ENCODE measurements around the gene ALK.

The ALK gene

DNA sequence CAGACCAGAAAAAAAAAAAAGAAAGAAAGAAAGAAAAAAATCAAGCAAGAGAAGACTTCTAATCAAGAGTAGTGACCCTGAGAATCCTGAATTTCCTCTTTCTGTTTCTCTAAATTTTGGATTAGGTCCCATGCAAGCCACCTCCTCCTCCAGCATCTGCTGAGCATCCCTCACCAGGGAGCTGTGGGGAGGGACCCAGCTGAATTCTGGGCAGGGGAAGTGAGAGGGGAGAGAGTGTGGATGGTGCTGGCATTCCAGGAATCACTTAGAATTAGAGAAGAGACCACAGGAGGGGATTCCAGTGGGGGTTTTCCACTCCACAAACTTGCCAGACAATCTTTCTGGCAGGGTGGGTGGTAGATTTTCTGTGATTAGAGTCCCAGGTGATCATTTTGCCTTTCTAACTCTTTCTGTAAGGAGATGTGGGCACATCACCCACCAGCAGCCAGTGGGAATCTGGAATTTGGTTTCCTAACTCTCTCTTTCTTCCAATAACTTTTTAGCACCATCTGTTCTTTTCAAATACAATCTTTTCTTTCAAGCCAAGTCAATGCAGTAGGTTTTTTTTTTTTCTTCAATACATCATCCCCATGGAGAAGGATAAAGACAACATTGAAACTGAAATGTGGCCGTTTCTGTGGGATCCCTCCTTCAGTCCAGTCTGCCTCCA lies 526.9 kb downstream of the ALK start:
- Histone ChIP-seq H3K9me3 (ENCODE audit: low read depth, low read length) (no peaks in the 10 kb centered on the region), H3K4me3 (no peak overlapping the region), H3K36me3 (ENCODE audit: insufficient read depth, low read length) (no peaks in the 10 kb centered on the region), H3K9ac (ENCODE audit: insufficient read length) (no peak overlapping the region), H3K27ac (no peak overlapping the region)
- DNase-seq (ENCODE audit: low read depth, low spot score), result no peak
- no peak for TF ChIP-seq EZH2 (IDR thresholded peaks at IDR 0.05)
- no peak for TF ChIP-seq POLR2AphosphoS5 (IDR thresholded peaks at IDR 0.05; ENCODE audit: borderline replicate concordance, low read depth, low read length)
- TF ChIP-seq FOXP2 (optimal IDR thresholded peaks at IDR 0.05; ENCODE audit: control extremely low read depth, extremely low read length, insufficient read depth), result no peak

DNA sequence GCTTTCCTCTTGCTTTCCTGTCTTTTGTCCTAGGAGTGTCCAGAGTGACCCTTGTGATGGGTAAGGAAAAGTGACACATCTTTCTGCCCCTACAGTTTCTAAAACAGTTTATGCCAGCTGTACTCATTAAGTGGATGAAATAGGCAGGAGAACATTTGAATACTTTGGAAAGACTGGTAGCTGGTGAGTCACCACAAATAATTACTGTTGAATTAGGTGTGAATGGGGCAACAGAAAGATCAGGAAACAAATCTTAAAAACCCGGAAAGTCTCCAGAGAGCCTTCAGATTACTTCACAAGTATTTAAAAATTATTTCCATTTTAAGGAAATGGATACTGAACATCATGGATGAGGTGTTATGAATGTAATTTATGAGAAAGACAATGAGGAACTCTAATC lies 527.7 kb downstream of the ALK start:
- TF ChIP-seq EZH2 (IDR thresholded peaks at IDR 0.05) (no peak), POLR2AphosphoS5 (IDR thresholded peaks at IDR 0.05; ENCODE audit: borderline replicate concordance, low read depth, low read length) (no peak), FOXP2 (optimal IDR thresholded peaks at IDR 0.05; ENCODE audit: control extremely low read depth, extremely low read length, insufficient read depth) (no peak)
- H3K4me3 ChIP-seq, result no peak overlapping the region
- H3K9me3 ChIP-seq (ENCODE audit: low read depth, low read length), result no peaks in the 10 kb centered on the region
- DNase-seq (ENCODE audit: low read depth, low spot score), result no peak
- no peak overlapping the region for H3K27ac ChIP-seq
- no peaks in the 10 kb centered on the region for H3K36me3 ChIP-seq (ENCODE audit: insufficient read depth, low read length)
- H3K9ac ChIP-seq (ENCODE audit: insufficient read length), result no peak overlapping the region

DNA sequence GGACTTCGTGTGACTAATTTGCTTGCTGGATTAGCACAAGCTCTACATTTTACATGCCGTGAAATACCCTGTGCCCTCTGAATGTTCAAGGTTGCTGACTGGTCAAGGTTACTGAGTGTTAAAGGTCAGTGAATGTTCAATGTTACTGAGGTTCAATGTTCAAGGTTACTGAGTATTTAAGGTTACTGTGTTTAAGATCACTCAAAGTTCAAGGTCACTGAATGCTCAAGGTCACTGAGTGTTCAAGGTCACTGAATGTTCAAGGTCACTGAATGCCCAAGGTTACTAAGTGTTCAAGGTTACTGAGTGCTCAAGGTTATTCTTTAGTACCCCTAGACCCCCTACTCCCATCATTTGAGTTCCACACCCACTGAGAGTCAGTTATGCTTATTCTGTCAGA lies 528.6 kb downstream of the ALK start:
- Histone ChIP-seq H3K9ac (ENCODE audit: insufficient read length) (no peak overlapping the region), H3K4me3 (no peak overlapping the region), H3K9me3 (ENCODE audit: low read depth, low read length) (no peaks in the 10 kb centered on the region), H3K36me3 (ENCODE audit: insufficient read depth, low read length) (no peaks in the 10 kb centered on the region), H3K27ac (no peak overlapping the region)
- TF ChIP-seq EZH2 (IDR thresholded peaks at IDR 0.05) (no peak), FOXP2 (optimal IDR thresholded peaks at IDR 0.05; ENCODE audit: control extremely low read depth, extremely low read length, insufficient read depth) (no peak), POLR2AphosphoS5 (IDR thresholded peaks at IDR 0.05; ENCODE audit: borderline replicate concordance, low read depth, low read length) (no peak)
- DNase-seq (ENCODE audit: low read depth, low spot score), result no peak

DNA sequence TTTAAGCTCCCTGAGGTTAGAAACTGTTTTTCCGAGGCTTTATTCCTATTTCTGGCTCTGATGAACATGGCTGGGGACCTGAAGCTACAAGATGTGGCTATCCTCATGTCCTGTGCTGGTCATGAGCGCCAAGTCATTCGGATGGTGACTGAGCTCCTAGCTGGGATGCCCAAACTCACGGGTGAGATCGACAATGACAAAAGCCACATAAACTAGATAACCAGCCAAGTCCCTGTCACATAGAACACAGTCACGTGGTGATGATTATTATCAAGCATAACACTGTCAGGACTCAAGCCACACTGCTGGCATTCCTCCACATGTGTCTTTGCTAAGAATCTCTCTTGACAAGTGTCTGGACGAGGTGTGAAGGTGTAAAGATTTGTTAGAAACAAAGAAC lies 531.2 kb downstream of the ALK start:
- Histone ChIP-seq H3K36me3 (ENCODE audit: insufficient read depth, low read length) (no peaks in the 10 kb centered on the region), H3K9ac (ENCODE audit: insufficient read length) (no peak overlapping the region), H3K9me3 (ENCODE audit: low read depth, low read length) (no peaks in the 10 kb centered on the region), H3K4me3 (no peak overlapping the region), H3K27ac (no peak overlapping the region)
- TF ChIP-seq FOXP2 (optimal IDR thresholded peaks at IDR 0.05; ENCODE audit: control extremely low read depth, extremely low read length, insufficient read depth) (no peak), EZH2 (IDR thresholded peaks at IDR 0.05) (no peak), POLR2AphosphoS5 (IDR thresholded peaks at IDR 0.05; ENCODE audit: borderline replicate concordance, low read depth, low read length) (no peak)
- no peak for DNase-seq (ENCODE audit: low read depth, low spot score)

DNA sequence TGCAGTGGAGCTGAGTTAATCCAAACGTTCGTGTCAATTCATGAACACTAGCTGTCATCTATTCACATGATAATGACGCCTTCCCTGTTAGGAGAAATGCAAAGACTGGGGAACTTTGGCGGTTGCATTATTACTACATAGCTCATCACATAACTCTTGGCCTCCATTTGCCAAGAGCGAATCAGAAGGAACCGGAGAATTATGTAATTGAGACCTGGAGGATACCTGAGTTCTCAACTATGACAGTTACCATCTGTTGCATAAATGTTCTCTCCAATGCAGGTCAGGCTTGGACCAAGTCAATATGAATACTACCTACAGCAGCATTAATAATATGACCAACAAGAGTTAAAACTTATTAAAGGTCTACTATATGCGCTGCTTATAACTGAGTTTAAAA lies 531.7 kb downstream of the ALK start:
- H3K27ac ChIP-seq, result no peak overlapping the region
- no peaks in the 10 kb centered on the region for H3K36me3 ChIP-seq (ENCODE audit: insufficient read depth, low read length)
- no peak overlapping the region for H3K9ac ChIP-seq (ENCODE audit: insufficient read length)
- no peak for DNase-seq (ENCODE audit: low read depth, low spot score)
- TF ChIP-seq POLR2AphosphoS5 (IDR thresholded peaks at IDR 0.05; ENCODE audit: borderline replicate concordance, low read depth, low read length) (no peak), EZH2 (IDR thresholded peaks at IDR 0.05) (no peak), FOXP2 (optimal IDR thresholded peaks at IDR 0.05; ENCODE audit: control extremely low read depth, extremely low read length, insufficient read depth) (no peak)
- H3K4me3 ChIP-seq, result no peak overlapping the region
- H3K9me3 ChIP-seq (ENCODE audit: low read depth, low read length), result no peaks in the 10 kb centered on the region

DNA sequence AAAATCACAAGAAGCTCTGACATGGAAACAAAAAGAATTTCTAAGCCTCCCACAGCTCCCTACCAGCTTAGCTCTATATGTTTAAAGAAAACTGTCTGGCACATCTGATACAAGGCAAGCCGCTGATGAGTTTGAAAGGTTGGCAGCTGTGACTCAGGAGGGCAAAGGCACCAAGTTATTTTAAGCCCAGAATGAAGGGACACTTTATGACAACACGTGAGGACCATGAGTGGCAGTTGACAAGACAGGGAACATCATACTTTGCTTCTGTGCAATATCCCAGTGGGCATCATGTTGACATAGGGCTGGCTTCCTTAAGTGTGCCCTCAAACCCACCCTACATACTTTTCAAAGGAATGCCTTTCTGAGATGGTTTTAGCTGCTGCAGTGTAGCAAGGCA lies 533.3 kb downstream of the ALK start:
- DNase-seq (ENCODE audit: low read depth, low spot score), result no peak
- H3K9me3 ChIP-seq (ENCODE audit: low read depth, low read length), result no peaks in the 10 kb centered on the region
- no peak overlapping the region for H3K4me3 ChIP-seq
- H3K27ac ChIP-seq, result no peak overlapping the region
- no peak overlapping the region for H3K9ac ChIP-seq (ENCODE audit: insufficient read length)
- H3K36me3 ChIP-seq (ENCODE audit: insufficient read depth, low read length), result no peaks in the 10 kb centered on the region
- no peak for TF ChIP-seq POLR2AphosphoS5 (IDR thresholded peaks at IDR 0.05; ENCODE audit: borderline replicate concordance, low read depth, low read length)
- no peak for TF ChIP-seq EZH2 (IDR thresholded peaks at IDR 0.05)
- TF ChIP-seq FOXP2 (optimal IDR thresholded peaks at IDR 0.05; ENCODE audit: control extremely low read depth, extremely low read length, insufficient read depth), result no peak

DNA sequence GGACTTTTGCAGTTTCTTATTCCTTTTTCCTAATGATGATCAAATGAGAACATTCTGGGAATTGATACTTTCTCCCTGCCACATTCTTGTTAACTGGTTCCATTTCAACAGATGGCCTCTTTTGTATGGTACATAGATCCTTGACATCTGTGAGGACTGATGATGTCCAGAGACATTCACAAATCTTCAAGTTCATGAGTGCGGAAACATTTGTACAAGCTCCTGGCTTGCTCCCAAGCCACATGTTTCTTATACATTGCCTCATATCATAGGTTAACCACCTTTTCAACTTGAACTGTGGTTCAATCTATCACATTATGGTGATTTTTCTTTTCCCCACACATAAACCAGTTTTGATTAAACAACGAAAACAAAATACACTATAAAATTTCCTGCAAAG lies 538.9 kb downstream of the ALK start:
- no peak for DNase-seq (ENCODE audit: low read depth, low spot score)
- Histone ChIP-seq H3K9ac (ENCODE audit: insufficient read length) (no peak overlapping the region), H3K9me3 (ENCODE audit: low read depth, low read length) (no peaks in the 10 kb centered on the region), H3K36me3 (ENCODE audit: insufficient read depth, low read length) (no peaks in the 10 kb centered on the region), H3K27ac (no peak overlapping the region), H3K4me3 (no peak overlapping the region)
- TF ChIP-seq POLR2AphosphoS5 (IDR thresholded peaks at IDR 0.05; ENCODE audit: borderline replicate concordance, low read depth, low read length) (no peak), FOXP2 (optimal IDR thresholded peaks at IDR 0.05; ENCODE audit: control extremely low read depth, extremely low read length, insufficient read depth) (no peak), EZH2 (IDR thresholded peaks at IDR 0.05) (no peak)

DNA sequence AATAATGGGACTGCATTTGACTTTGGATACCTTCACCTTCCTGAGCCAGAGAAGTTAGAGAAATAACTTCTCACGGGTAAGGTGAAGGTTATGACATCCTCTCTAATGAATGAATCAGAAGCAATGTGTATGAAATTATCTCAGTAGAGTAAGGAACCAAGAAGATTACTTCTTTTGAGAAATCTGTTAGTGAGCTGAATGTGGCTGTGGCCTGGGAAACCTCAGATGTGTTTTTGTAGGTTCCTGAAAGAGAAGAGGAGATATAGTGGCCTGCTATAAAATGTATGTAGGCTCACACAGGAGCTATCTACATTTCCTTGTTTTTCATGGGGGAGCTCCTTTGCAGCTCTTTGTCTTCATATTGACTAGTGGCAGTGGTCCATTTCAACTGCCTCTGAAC lies 543.6 kb downstream of the ALK start:
- H3K9me3 ChIP-seq (ENCODE audit: low read depth, low read length), result no peaks in the 10 kb centered on the region

DNA sequence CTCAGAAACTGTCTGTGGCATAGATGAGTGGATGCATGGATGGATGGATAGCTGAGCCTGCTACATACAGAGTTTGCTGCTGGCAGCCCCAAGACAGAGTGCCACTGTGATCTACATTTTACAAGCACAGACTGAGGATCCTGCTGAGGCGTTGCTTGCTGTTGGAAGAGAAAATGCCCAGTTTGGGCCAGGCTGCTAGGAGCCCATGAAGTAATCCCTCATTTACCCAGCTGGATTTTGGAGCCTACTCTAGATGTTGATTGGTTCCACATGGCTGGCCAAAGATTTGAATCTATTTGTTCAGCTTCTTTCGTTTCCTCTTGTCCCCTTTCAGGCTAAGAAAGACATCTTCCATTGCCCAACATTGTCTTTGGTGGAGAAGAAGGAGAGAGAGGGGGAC lies 544.8 kb downstream of the ALK start:
- Histone ChIP-seq H3K27ac (no peak overlapping the region), H3K4me3 (no peak overlapping the region), H3K9me3 (ENCODE audit: low read depth, low read length) (no peaks in the 10 kb centered on the region), H3K9ac (ENCODE audit: insufficient read length) (no peak overlapping the region), H3K36me3 (ENCODE audit: insufficient read depth, low read length) (no peaks in the 10 kb centered on the region)
- TF ChIP-seq EZH2 (IDR thresholded peaks at IDR 0.05), result no peak
- no peak for TF ChIP-seq FOXP2 (optimal IDR thresholded peaks at IDR 0.05; ENCODE audit: control extremely low read depth, extremely low read length, insufficient read depth)
- no peak for TF ChIP-seq POLR2AphosphoS5 (IDR thresholded peaks at IDR 0.05; ENCODE audit: borderline replicate concordance, low read depth, low read length)
- no peak for DNase-seq (ENCODE audit: low read depth, low spot score)

More for the DNA sequence above, 543.6 kb downstream of the ALK start:
- Histone ChIP-seq H3K36me3 (ENCODE audit: insufficient read depth, low read length) (no peaks in the 10 kb centered on the region), H3K27ac (no peak overlapping the region), H3K9ac (ENCODE audit: insufficient read length) (no peak overlapping the region), H3K4me3 (no peak overlapping the region)
- DNase-seq (ENCODE audit: low read depth, low spot score), result no peak
- TF ChIP-seq EZH2 (IDR thresholded peaks at IDR 0.05) (no peak), POLR2AphosphoS5 (IDR thresholded peaks at IDR 0.05; ENCODE audit: borderline replicate concordance, low read depth, low read length) (no peak), FOXP2 (optimal IDR thresholded peaks at IDR 0.05; ENCODE audit: control extremely low read depth, extremely low read length, insufficient read depth) (no peak)
